Gastrocnemius medialis (tissue), 4 donors: ENCODE data around the gene GNAO1.

Experiments
- POLR2A ChIP-seq, 2 donors: fragments of 450-650 bp; IDR thresholded peaks; one replicate each; pipeline ENCODE4 v1.6.1; 2017; ENCODE audit warnings: antibody characterized with exemption in 2 of 2, mild to moderate bottlenecking in 2 of 2, moderate library complexity in 2 of 2
- TF ChIP-seq, protein P1 (sequence below), 5 experiments: fragments of 450-650 bp in 3 of 5; fragments of 200-600 bp in 2 of 5; sonication (generic) in 2 of 5; IDR thresholded peaks in 4 of 5; conservative IDR thresholded peaks in 1 of 5; 1 replicate in 4 of 5; 2 replicates in 1 of 5; pipeline ENCODE4 v1.5.1; 2016 to 2019; ENCODE audit warnings: antibody characterized with exemption in 5 of 5, mild to moderate bottlenecking in 3 of 5, moderate library complexity in 3 of 5

DNA sequence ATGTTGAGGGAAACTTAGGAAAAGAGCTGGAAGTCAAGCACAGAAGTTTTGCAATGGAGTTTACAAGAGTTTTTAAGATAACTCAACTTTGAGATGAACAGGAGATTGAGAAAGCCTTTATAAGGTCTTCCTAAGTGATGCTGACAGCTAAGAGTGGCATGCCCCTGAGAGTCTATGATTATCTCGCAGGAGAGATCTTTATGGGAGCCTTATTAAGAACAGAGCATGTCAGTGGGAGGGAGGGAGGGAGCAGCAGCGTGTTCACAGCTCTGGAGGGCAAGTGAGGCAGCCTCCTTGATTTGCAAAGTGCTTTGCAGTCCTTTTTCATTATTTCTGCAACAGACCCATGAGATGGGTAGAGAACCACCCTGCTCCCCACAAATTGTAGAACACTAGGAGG is 30.7 kb downstream of the GNAO1 start:
- no peak for TF ChIP-seq POLR2A (IDR thresholded peaks at IDR 0.05)
- TF ChIP-seq, protein P1, sequence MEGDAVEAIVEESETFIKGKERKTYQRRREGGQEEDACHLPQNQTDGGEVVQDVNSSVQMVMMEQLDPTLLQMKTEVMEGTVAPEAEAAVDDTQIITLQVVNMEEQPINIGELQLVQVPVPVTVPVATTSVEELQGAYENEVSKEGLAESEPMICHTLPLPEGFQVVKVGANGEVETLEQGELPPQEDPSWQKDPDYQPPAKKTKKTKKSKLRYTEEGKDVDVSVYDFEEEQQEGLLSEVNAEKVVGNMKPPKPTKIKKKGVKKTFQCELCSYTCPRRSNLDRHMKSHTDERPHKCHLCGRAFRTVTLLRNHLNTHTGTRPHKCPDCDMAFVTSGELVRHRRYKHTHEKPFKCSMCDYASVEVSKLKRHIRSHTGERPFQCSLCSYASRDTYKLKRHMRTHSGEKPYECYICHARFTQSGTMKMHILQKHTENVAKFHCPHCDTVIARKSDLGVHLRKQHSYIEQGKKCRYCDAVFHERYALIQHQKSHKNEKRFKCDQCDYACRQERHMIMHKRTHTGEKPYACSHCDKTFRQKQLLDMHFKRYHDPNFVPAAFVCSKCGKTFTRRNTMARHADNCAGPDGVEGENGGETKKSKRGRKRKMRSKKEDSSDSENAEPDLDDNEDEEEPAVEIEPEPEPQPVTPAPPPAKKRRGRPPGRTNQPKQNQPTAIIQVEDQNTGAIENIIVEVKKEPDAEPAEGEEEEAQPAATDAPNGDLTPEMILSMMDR (IDR thresholded peaks at IDR 0.05 in 4 of 5, conservative IDR thresholded peaks at IDR 0.05 in 1 of 5) = no peak
